GM12874 (cell line): ENCODE results near the gene NT5DC1.

Experiments
- TF ChIP-seq, protein P1 (sequence below): IDR thresholded peaks from 2 replicates; pipeline ENCODE4 v1.5.1; 2011; ENCODE audit warnings: low read depth, mild to moderate bottlenecking, control low read depth, low read length, moderate library complexity; ENCODE audit not compliant: insufficient read depth

Gene NT5DC1

DNA sequence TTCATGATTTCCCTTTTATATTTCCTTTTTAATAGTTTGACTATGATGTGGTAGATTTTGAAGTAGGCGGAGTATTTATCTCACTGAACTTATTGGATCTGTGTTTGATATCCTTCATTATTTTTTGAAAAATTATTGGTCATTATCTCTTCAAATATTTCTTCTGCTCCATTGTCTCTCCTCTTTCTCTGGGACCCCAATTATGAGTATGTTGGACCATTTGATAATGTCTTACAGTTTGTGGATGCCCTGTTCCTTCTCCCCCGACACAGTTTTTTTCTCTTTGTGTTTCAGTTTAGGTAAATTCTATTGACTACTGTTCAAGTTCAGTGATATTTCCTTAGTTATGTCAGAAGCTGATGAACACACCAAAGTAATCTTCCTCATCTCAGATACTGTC lies 74.7 kb downstream of the NT5DC1 start:
- TF ChIP-seq, protein P1, sequence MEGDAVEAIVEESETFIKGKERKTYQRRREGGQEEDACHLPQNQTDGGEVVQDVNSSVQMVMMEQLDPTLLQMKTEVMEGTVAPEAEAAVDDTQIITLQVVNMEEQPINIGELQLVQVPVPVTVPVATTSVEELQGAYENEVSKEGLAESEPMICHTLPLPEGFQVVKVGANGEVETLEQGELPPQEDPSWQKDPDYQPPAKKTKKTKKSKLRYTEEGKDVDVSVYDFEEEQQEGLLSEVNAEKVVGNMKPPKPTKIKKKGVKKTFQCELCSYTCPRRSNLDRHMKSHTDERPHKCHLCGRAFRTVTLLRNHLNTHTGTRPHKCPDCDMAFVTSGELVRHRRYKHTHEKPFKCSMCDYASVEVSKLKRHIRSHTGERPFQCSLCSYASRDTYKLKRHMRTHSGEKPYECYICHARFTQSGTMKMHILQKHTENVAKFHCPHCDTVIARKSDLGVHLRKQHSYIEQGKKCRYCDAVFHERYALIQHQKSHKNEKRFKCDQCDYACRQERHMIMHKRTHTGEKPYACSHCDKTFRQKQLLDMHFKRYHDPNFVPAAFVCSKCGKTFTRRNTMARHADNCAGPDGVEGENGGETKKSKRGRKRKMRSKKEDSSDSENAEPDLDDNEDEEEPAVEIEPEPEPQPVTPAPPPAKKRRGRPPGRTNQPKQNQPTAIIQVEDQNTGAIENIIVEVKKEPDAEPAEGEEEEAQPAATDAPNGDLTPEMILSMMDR: no peak

DNA sequence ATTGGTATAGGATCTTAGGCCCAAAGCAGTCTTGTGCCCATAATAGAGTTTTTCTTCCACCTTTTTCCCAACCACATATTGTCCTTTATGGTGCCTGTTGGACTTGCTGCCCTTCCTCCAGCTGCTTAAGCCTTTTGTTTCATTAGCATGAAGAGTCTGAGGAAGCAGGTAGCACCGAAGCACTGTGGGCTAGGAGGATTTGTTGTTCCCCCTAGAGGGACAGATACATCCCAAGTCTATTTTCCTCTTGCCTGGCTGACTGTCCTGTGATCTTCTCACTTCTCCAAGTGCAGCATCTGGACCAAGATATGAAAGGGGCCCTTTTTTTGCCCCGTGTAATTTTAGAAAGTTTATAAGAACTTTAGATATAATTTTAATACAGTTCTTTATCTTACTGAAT lies 75.9 kb downstream of the NT5DC1 start:
- TF ChIP-seq, protein P1: no peak

DNA sequence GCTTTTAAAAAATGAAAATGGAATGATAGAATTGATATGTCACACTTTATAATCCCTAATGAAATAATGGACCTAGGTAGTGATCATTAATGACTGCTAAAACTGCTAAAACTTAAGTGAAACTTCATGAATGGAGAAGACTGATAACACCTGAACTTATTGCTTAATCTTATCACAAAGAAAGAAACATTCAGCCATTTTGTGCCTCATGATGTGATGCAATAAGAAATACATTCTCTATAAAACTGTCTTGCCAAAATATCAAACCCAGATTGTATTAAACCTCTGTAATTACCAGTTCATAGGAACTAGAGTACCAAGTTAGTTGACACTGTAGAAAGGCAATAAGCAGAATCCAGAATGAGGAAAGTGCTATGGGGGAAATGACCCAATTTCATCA lies 79.7 kb downstream of the NT5DC1 start:
- TF ChIP-seq, protein P1: no peak

DNA sequence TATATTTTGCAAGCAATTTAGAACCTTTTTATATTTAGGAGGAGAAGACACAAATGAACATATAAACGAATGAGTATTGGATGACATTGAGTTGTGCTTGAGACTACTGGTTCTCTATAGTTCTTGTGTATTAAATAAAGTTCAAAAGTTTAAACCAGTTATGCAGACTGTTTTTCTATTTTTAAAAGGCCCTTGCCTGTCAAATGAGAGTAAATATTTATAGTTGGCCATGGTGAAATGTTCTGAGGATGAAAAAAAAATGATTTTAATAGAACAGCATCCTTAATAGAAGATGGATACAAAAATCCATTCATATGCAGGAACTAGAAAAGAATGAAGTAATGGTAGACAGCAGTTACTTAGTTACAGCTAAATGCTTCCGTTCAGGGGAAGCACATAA lies 88.8 kb downstream of the NT5DC1 start:
- TF ChIP-seq, protein P1: no peak

DNA sequence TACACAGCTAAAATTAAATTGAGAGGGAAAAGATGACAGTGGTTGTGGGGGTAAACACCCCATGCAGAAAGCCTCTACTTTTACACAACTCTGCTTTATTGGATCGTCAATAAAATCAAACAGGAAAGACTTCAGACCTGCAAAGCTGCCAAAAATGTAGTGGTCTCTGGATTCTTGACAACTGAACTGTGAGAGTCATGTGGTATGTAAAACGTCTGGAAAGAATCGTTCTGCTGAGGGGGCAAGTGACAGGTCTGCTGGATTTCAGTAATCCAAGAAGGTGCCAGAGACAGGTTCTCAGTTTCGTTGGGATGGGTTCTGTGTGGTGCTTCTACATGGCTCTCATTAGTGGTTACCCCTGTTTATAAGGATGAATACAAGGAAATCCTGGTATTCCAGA lies 89.9 kb downstream of the NT5DC1 start:
- TF ChIP-seq, protein P1: no peak

DNA sequence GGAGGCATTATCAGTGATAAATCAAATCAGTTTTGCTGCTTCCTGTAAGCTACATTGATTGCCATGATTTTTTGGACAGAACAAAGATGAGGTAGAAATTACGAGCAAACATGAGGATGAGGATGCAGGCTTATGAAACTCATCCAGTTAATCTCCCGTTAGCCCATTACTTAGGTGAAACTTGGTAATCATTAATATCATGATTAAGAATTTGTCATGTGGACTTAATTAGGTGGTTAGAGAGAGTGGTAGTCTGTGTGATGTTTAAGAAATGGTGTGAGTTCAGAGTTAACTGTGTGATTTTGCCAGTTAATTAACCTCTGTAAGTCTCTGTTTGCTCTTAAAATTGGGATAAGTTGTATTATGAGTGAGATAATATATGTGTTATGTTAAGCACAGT lies 91.2 kb downstream of the NT5DC1 start:
- TF ChIP-seq, protein P1: no peak

DNA sequence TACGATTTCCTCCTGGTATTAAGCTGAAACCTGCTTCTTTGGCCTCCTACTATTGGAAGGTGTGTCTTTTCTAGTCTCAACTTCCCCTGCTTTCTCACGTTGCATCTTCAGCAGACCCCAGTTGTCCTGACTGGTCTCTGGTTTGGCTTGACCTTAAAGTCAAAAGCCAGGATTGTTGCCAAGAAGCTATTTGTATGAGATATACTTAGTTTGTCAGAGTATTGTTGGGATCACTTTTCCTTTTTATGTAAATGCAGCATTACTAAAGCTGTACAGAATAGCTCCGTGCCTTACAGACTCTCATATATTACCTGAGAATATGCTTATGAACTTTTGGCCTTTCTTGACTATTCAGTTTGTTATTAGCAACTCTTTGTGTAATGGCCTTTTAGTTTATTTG lies 92.1 kb downstream of the NT5DC1 start:
- TF ChIP-seq, protein P1: no peak

DNA sequence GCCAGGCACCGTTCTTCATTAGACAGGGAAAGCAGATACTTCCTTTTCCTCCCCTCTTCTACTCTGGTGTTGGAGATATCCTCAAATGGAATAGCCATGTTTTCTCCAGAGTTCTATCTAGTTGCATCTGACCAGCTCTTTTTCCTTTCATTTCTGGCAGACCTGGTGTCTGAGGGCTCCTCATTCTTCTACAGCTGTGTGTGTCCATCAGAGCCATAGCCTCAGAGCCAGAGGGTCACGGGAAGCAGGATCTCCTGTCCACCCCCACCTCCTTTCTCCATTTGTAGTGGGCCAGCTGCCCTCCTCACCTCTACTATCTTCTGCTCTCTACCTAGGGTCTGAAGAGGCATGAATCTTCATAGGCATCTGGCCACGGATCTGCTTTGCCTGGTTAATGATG lies 96.2 kb downstream of the NT5DC1 start:
- TF ChIP-seq, protein P1: no peak
